ENCODE data around the gene SENP6.
"Not testable (repeated sequence)": the region's sequence is repeated elsewhere in the genome, so short reads cannot be mapped to it uniquely, and the experiment has no call there.

Gene SENP6

DNA sequence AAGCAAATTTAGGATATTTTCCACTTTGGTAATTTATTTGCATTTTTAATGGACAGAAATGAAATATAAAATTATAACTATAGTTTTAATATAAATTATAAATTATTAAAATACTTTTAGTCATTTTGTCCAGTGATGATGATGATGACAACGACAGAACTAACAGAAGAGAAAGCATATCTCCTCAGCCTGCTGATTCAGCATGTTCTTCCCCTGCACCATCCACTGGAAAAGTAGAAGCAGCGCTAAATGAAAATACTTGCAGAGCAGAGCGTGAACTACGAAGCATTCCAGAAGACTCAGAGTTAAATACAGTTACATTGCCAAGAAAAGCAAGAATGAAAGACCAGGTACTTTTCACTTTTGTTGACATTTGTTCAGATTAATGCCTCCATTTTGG is 64.9 kb downstream of the SENP6 start:
- no peak for DNase-seq (ENCODE audit: low spot score)

- DNase-seq (ENCODE audit: low spot score), result no peak
These were observed 72.2 kb downstream of the SENP6 start for GRCh38 chr6:75673884-75674283.

GRCh38 chr6:75676377-75676776 is 74.7 kb downstream of the SENP6 start:
- no peak for DNase-seq (ENCODE audit: low spot score)

GRCh38 chr6:75682548-75682947 is 80.9 kb downstream of the SENP6 start:
- DNase-seq (ENCODE audit: low spot score), result not testable (repeated sequence)

DNA sequence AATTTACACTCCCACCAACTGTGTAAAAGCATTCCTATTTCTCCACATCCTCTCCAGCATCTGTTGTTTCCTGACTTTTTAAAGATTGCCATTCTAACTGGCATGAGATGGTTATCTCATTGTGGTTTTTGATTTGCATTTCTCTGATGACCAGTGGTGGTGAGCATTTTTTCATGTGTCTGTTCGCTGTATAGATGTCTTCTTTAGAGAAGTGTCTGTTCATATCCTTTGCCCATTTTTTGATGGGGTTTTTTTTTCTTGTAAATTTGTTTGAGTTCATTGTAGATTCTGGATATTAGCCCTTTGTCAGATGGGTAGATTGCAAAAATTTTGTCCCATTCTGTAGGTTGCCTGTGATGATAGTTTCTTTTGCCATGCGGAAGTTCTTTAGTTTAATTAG is 81.3 kb downstream of the SENP6 start:
- not testable (repeated sequence) for DNase-seq (ENCODE audit: low spot score)

- not testable (repeated sequence) for DNase-seq (ENCODE audit: low spot score)
These were observed 85.9 kb downstream of the SENP6 start for GRCh38 chr6:75687535-75687934.

- not testable (repeated sequence) for DNase-seq (ENCODE audit: low spot score)
These were observed 86.3 kb downstream of the SENP6 start for GRCh38 chr6:75687937-75688336.

- no peak for DNase-seq (ENCODE audit: low spot score)
These were observed 87.9 kb downstream of the SENP6 start for GRCh38 chr6:75689576-75689975.

DNA sequence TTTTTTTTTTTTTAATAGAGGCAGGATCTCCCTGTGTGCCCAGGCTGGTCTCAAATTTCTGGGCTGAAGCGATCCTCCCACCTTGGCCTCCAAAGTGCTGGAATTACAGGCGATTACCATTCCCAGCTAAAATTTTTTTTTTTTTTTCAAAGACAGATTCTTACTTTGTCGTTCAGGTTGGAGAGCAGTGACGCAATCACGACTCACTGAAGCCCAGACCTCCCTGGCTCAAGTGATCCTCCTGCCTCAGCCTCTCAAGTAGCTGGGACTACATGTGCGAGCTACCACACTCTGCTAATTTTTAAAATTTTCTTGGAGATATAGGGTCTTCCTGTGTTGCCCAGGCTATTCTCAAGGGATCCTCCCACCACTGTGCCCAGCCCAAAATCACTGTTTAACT is 89.3 kb downstream of the SENP6 start:
- DNase-seq (ENCODE audit: low spot score), result no peak

GRCh38 chr6:75693534-75693933 is 91.9 kb downstream of the SENP6 start:
- no peak for DNase-seq (ENCODE audit: low spot score)

DNA sequence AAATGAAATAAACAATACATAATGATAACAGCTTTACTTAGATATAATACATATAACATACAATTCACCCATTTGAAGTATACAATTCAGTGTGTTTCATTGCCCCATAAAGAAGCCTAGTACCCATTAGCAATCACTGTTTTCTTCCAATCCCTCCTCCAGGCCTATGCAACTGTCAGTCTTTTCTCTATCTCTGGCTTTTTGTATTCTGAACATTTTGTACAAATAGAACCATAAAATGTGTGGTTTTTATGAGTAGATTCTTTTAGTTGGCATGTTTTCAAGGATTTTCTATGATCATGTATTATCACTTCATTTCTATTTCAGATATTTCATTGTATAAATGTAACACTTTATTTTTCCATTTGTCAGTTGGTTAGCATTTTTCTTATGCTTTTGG is 92.7 kb downstream of the SENP6 start:
- DNase-seq (ENCODE audit: low spot score), result no peak

- DNase-seq (ENCODE audit: low spot score), result not testable (repeated sequence)
These were observed 106.7 kb downstream of the SENP6 start for GRCh38 chr6:75708334-75708733.

DNA sequence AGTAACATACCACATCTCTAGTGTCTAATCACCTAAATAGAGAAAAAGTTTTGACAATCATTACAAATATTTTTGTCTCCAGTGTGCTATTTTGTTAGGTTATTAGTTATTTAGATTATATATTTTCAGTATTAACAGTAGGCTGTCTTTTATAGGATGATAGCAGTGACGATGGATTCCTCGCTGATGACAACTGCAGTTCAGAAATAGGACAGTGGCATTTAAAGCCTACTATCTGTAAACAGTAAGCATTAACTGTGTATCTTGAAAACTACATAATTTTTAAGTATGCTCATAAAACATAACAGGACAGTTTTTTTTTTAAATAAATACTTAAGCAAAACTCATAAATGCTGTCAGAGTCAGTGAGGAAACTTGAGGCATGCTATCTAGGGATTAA is 109.5 kb downstream of the SENP6 start:
- DNase-seq (ENCODE audit: low spot score), result no peak

GRCh38 chr6:75719133-75719532 is 117.5 kb downstream of the SENP6 start:
- no peak for DNase-seq (ENCODE audit: low spot score)

DNA sequence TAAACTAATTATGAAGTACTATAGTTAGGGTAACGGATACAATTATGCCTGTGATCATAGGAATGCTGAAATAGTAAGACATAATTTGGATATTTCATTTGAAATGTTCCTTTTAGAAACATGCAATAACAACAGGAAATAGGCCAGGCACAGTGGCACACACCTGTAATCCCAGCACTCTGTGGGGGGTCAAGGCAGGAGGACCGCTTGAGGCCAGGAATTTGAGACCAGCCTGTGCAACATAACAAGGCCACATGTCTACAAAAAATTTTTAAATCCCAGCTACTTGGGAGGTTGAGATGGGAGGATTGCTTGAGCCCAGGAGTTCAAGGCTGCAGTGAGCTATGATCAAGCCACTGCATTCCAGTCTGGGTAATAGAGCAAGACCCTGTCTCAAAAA is 121.7 kb downstream of the SENP6 start:
- DNase-seq (ENCODE audit: low spot score), result no peak

GRCh38 chr6:75727206-75727605 is 125.5 kb downstream of the SENP6 start:
- DNase-seq (ENCODE audit: low spot score), result no peak

GRCh38 chr6:75731029-75731428 is 129.3 kb downstream of the SENP6 start:
- DNase-seq (ENCODE audit: low spot score), result not testable (repeated sequence)

DNA sequence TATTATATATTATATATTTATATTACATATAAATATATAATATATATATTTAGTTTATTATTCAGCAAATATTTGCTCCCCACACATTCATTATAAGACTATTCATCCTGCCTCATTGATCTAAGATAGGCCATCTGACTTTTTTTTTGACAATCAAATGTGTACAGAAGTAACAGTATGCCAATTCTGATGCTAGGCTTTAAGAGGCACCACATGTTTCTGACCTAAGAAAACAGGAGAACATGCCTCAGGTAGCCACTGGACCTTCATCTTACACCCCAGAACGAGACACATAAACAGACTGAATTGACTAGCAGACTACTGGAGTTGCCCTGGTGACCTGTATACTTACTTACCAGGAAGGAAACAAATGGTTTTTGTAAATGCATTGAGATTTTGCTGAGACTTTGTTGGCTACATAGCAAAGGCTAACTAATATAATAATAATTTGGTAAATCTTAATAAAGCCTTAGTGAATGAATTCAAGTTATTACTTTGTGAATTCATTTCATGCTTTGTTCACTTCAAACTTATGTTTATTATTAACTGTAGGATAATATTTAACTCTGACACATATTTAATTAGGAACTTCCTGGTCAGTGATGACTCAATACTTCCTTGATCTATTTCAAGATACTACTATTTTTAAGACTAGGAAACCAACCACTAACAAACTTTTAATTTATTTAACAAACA is 134.0 kb downstream of the SENP6 start:
- DNase-seq (ENCODE audit: low spot score), result no peak

DNA sequence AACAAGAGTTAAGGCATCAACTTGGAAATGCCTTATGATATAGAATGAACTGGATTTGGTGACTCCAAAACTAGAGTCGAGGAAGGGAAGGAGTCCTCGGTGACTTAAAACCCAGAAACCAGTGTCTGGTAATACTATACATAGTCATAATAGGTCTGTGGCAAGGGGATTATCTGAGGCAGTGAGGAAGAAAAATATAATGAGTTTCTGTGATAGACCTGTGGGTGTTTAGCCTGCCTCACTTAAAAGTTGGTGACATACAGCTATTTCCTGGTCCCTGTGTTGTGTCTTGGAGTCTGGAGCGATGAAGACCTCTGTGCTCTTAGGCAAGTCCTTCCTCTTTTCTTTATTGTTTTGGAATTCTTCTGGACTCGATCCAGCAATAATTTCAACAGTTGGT is 142.3 kb downstream of the SENP6 start:
- no peak for DNase-seq (ENCODE audit: low spot score)

DNA sequence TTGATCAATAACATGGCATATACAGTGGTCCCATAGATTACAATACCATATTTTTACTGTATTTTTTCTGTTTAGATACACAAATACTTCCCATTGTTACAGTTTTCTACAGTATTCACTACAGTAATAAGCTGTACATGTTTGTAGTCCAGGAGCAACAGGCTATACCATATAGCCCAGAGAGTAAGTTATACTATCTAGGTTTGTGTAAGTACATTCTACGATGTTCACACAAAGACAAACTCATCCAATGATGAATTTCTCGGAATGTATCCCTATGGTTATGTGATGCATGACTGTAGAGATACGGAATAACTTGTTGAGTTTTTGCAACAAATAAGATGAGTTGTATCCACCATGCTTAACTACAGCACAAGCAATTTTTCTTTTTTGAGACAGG is 143.7 kb downstream of the SENP6 start:
- DNase-seq (ENCODE audit: low spot score), result no peak

DNA sequence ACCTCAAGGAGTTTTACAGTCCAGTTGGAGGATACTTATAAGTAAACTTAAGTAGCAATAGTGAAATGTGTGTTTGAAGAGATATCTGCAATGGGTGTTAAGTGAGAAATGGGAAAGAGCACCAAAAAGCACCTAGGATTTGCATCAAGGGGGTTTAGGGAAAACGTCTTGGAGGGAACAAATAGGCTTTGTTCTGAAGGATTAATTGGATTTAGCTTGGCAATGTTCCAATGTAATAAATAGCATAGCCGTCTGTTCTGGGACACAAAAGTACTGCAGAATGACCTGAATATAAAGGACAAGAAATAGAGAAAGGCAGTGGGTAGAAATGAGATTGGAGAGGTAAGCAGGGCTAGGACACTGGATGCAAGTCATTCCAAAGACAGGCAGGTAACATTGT is 144.5 kb downstream of the SENP6 start:
- DNase-seq (ENCODE audit: low spot score), result no peak

GRCh38 chr6:75747152-75747992 is 145.7 kb downstream of the SENP6 start:
- no peak for DNase-seq (ENCODE audit: low spot score)

- no peak for DNase-seq (ENCODE audit: low spot score)
These were observed 146.5 kb downstream of the SENP6 start for GRCh38 chr6:75748003-75748742.
